Epithelial cell of prostate (primary cell): ENCODE data around the gene PHGDH.
"Not testable (repeated sequence)": the region's sequence is repeated elsewhere in the genome, so short reads cannot be mapped to it uniquely, and the experiment has no call there.

Source experiments
- DNase-seq: peaks from one replicate; pipeline ENCODE4 v3.0.0-alpha.2; 2011; ENCODE audit warnings: low read depth, low spot score
- H3K27ac ChIP-seq: fragments of 450-650 bp; 2 replicates; pipeline ENCODE4 v1.5.1; 2017; ENCODE audit warnings: mild to moderate bottlenecking

Gene PHGDH

DNA sequence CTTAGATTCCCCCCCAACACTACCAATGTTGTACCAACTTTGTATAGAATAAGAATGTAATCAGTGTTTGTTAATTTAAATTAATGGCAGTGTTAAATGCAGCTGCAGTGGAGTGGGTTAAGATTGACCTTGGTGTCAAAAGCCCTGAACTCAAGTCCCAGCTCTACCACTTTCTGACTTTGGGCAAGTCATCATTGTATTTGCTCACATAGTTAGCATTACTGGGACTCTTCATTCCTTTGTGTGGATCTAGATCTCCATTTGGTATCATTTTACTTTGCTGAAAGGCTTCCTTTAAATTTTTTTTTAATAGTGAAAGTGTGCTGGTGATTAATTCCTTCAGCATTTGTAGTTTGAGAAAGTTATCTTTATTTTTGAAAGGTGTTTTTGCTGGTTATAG, 22.2 kb upstream of the PHGDH start:
- DNase-seq, result no peak
- H3K27ac ChIP-seq, result no peak overlapping the region

DNA sequence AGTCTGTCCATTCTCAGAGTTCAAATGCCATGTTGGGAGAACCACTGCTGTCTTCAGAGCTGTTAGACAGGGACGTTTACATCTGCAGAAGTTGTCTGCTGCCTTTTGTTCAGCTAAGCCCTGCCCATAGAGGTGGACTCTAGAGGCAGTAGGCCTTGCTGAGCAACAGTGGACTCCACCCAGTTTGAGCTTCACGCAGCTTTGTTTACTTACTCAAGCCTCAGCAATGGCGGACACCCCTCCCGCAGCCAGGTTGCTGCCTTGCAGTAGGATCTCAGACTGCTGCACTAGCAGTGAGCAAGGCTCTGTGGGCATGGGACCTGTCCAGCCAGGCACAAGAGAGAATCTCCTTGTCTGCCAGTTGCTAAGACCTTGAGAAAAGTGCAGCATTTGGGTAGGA, 14.9 kb upstream of the PHGDH start:
- not testable (repeated sequence) for H3K27ac ChIP-seq, DNase-seq

DNA sequence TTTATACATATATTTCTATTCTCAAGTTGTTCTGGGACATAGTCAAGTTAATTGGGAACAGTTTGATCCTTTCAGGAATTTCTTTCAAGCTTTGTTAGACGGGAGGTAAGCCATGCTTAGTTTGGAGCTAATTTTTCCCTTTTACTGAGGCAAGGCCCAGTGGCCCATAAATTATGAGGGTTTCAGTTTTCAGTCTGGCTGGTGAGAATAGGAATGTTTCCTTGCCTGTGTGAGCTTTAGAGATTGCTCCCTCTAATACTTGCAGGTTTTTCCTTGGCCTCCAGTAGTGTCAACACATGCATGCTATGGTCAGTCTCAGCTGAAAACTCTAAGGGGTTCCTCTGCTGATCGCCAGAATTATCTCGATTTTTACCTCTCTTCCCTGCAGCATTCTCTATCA, 14.1 kb upstream of the PHGDH start:
- DNase-seq, result no peak
- H3K27ac ChIP-seq, result no peak overlapping the region

DNA sequence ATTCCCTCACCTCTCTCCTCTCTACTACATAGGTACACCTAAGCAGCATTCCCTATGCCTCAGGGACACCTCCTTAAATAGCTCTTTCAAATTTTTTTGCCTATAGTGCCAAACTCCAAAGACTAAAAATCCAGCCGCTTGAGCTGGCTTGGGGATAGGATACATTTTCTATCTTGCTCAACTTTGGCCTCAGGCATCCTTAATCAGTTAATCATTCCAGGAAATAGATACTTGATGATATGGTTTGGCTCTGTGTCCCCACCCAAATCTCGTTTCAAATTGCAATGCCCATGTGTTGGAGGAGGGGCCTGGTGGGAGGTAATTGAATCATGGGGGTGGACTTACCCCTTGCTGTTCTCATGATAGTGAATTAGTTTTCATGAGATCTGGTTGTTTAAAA, 11.4 kb upstream of the PHGDH start:
- no peak for DNase-seq
- peak overlapping the region; percentile 48 for H3K27ac ChIP-seq

DNA sequence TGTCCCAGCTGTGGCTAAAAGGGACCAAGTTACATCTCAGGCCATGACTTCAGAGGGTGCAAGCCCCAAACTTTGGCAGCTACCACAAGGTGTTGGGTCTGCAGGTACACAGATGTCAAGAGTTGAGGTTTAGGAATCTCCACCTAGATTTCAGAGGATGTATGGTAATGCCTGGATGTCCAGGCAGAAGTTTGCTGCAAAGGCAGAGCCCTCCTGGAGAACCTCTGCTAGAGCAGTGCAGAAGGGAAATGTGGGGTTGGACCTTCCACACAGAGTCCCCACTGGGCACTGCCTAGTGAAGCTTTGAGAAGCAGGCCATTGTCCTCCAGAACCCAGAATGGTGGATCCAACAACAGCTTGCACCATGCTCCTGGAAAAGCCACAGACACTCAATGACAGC, 10.1 kb upstream of the PHGDH start:
- no peak overlapping the region for H3K27ac ChIP-seq
- DNase-seq, result no peak

DNA sequence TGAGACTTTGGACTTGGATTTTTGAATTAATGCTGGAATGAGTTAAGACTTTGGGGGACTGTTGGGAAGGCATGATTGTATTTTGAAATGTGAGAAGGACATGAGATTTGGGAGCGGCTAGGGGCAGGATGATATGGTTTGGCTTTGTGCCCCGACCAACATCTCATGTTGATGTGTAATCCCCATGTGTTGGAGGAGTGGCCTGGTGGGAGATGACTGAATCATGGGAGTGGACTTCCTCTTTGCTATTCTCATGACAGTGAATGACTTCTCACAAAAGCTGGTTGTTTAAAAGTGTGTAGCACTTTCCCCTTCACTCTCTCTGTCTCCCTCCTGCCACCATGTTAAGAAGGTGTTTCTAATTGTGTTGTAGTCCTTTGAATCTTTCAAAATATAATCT, 9.3 kb upstream of the PHGDH start:
- peak; percentile 87 for DNase-seq
- H3K27ac ChIP-seq, result peak overlapping the region; percentile 48

DNA sequence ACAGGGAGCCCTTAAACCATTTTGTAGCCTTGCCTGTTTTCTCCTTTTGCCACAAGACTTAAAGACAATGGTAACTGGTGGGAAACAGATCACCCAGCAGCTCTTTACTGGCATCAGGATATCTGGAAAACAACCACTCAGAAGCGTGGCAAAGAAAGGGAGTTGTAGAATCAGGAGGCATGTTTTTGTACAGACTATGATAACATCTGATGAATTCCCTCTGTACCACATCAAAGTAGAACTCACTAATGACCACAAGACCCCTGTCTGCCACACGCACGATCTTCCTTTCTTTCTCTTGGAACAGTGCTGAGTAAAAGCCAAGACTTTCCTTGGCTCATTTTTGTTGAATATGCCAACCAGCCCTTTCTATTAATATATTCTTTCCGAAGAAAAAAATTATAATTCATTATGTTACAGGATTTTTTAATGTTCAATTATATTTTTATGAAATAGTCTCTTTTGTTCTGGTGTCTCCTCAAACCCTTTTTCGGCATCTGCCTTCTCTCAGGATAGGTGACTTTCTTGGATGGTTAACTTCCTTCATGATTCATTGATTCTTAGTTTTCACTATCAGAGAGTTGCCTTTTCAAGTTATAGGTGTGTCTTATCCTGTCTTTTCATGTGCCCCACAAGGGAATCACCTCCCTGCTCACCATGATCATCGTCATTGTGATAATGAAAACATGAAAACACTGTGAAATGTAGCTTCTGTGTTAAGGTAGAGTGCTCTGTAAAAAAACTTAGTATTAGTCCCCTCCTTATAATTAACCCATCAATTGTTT, 7.9 kb upstream of the PHGDH start:
- DNase-seq, result no peak
- H3K27ac ChIP-seq, result no peak overlapping the region

DNA sequence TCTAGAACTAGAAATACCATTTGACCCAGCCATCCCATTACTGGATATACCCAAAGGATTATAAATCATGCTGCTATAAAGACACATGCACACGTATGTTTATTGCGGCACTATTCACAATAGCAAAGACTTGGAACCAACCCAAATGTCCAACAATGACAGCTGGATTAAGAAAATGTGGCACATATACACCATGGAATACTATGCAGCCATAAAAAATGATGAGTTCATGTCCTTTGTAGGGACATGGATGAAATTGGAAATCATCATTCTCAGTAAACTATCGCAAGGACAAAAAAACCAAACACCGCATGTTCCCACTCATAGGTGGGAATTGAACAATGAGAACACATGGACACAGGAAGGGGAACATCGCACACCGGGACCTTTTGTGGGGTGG, 5.1 kb upstream of the PHGDH start:
- not testable (repeated sequence) for H3K27ac ChIP-seq

DNA sequence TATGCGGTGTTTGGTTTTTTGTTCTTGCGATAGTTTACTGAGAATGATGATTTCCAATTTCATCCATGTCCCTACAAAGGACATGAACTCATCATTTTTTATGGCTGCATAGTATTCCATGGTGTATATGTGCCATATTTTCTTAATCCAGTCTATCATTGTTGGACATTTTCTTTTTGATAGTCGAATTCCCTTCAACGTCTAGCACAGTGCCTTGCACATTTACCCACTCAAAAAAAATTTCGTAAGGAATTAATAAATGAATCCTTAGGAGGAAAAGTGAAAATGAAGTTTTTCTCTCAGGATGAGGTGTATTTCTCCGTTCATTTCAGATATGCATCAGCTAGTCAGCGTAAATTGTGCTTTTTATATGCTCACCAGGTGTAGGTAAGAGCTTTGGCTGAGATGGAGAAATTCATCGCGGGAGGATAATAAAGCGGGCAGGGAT, 354 bp upstream of the PHGDH start:
- H3K27ac ChIP-seq, result peak overlapping the region; percentile 79
- not testable (repeated sequence) for DNase-seq

More for the DNA sequence above, 5.1 kb upstream of the PHGDH start:
- not testable (repeated sequence) for DNase-seq

DNA sequence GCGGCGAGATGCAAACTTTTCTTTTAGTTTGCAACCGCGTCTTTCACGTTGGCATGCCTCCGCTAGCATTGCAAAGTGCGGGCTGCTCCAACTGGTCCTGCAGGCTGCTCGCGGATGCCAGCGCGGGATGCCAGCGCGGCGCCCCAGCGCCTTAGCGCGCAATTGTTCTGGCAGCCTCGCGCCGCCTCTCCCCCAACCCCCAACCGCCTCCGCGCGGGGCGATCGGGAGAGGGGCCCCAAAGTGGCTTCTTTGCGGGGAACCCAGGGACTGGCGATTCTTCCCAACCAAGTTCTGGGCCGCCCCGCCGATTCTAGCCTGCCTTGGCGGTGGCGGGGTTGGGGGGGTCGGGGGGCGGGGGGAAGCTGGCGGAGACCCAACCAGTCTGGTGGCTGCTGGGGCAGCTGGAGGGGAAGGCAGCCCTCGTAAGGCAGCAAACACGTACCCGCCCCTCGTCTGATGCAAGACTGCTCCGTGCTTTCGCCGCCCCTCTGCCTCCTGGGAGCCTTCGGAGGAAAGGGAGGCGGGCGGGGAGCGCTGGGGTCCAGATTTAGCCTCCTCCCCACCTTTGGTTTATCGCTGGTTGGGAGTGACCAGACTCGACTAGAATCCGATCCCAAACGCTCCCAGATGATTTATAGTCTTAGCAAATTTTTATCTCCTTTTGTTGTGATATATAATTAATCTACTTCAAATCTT, 756 bp downstream of the PHGDH start:
- H3K27ac ChIP-seq, result peak overlapping the region; percentile 79
- no peak for DNase-seq

DNA sequence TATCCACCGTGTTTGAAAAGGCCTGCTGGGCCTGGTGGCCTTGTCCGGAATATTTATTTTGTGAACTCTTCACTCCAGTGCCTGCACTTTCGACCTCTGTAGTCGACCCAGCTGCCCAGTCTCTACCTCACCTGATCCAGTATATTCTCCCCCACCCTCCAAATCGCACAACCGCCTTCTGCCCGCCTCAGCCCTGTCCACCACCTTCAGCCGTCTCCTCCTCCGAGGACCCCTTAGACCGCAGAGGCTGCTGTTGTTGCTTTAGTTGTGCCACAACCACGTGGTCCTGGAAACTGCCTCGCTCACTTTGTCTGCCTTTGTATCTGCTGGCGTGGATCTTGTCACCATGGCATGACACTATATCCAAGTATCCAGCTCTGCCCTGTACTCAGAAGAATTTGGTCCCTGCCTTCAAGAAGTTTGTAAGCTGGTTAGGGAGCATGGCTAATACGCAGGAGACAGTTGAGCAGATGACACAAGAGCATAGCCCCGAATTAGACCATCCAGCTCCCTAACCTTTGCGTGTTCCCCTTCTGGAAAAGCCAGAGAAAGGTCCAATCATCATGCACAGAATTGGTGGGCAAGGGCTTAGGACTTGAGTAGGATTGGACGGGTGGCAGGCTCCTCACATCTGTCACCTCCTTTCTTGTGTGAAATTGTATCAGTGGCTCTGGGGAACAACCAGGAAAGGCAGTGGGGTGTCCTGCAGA, 1.5 kb downstream of the PHGDH start:
- H3K27ac ChIP-seq, result peak overlapping the region; percentile 79
- DNase-seq, result no peak

DNA sequence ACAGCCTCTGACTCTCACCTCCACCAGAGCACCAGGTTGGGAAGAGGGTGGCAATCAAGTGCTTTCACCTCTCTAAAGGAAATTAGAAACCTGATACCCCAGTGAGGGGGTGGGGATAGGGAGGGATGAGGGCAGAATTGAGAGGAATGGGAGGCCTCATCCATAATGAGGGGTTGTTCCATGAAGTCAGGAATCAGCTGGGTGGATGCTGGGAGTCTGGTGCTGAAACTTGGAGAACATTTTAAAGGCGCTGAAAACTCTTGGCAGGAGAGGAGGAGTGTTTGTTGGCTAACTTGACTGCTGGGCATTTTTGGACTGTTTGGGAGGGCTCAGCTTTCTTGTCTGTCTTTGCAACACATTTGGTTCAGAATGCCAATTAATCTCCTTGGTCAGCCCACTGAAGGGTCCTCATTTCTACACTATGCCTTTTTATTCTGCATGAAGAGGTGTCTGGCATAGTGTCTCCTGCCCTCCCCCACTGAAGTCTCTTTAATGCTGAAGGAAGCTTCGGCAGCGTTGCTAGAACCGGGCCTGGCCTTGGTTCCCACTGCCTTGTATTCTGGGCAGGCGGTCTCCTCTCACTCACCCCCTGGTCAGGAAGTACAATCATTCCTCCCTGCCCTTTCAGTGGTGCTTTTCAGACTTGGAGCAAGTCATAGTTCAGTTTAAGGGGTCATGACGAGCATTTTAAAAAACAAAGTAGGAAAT, 2.2 kb downstream of the PHGDH start:
- H3K27ac ChIP-seq, result peak overlapping the region; percentile 79
- no peak for DNase-seq

DNA sequence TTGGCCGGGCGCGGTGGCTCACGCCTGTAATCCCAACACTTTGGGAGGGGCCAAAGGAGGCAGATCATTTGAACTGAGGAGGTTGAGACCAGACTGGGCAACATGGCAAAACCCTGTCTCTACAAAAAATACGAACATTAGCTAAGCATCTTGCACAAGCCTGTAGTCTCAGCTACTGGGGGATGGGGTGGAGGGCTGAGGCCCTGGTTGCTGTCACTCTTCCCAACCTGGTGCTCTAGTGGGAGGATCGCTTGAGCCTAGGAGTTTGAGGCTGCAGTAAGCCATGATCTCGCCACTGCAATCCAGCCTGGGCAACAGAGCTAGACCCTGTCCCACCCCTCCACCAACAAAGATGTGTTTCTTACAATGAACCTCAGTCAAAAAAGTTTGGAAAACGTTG, 2.8 kb downstream of the PHGDH start:
- DNase-seq, result no peak
- H3K27ac ChIP-seq, result no peak overlapping the region

DNA sequence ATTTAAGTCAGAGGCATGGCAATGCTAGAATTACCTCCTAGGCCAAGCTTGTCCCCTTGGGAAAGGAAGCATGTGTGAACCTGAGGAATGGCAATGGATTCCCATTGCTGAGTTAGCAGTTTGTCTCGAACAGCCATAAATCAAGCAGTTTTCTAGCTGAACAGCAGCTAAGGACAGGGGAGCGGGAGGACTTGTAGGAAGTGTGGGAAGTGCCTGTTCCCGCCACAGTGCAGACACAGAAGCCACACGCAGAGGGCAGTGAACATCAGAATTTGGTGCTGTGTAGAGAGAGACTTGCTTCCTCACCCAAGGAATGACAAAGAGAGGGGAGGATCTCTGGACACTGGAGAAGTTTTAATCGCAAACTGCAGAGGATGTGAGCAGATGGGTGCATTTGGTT, 3.8 kb downstream of the PHGDH start:
- H3K27ac ChIP-seq, result no peak overlapping the region
- DNase-seq, result no peak

DNA sequence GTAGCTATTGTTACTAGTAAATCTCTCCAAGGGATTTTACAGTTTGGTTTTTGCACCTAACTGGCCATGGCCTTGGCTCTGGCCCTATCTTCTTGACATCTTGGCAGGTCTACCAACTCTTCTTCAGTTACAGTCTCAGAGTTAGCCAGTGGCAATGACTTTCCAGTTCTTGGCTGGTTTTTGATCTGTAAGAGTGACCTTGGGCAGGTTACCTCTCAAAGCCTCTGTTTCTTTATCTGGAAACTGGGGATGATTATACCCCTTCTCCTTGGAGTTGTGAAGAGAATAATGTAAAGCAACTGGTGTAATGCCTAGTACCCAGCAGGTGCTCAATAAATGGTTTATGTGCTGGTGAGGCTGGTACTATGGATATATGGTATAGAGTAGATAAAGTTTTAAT, 6.7 kb downstream of the PHGDH start:
- no peak for DNase-seq
- H3K27ac ChIP-seq, result no peak overlapping the region

DNA sequence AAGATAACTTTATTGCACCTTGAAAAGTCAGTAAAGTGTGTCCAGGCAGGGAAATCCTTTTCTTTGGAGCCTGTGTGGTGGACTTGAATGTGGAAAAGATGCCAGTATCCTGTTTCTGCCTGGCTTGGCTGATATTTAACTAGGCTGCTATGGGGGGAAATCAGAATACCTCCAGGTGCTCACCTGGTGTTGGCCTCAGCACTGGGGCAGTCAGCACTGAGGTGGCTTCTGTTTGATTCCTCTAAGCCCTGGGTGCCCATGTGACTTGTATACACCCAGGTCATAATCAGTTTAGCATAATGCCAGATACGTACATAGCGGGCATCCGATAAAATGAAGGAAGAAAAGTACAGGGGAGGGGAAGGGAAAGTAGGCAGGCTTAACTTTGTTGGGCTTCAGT, 7.2 kb downstream of the PHGDH start:
- no peak for DNase-seq
- no peak overlapping the region for H3K27ac ChIP-seq

DNA sequence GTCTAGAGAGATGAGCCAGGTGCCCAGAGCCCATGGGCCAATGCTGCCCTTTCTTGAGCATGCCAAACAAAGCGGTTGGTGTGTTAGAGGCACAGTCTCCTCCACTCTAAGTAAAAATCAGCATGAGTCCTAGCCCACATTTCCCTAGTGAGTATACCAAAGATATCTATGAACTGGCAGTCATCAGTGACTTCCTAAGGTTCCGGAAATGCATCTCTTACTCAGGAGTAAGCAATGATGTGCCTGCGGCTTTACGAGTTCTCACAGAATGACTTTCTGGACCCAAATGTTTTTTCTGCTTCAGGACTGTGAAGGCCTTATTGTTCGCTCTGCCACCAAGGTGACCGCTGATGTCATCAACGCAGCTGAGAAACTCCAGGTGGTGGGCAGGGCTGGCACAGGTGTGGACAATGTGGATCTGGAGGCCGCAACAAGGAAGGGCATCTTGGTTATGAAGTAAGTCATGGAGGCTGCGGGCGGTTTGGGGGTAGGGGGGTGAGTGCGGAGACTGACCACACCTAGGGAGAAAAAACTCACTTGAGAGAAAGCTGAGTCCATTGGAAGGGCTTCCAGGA, 9.2 kb downstream of the PHGDH start:
- no peak overlapping the region for H3K27ac ChIP-seq
- DNase-seq, result no peak

DNA sequence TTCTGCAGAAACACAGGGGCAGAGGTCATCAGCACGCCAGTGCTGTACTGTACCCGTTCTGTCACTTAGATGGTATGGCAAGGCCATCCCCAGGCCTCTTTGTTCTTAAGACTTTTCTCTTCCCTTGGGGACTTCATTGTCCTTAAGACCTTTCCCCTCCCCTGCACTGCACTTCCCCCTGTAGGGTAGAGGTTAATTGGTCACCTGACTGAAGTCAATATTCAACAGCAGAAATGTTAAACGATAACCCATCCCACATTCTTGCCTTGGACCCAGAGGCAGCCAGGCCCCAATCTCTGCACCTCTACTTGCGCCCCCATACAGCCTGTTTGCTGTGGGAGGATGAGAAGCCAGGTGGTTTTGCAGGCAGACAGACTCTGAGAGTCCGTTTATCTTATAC, 10.2 kb downstream of the PHGDH start:
- DNase-seq, result no peak
- H3K27ac ChIP-seq, result no peak overlapping the region

DNA sequence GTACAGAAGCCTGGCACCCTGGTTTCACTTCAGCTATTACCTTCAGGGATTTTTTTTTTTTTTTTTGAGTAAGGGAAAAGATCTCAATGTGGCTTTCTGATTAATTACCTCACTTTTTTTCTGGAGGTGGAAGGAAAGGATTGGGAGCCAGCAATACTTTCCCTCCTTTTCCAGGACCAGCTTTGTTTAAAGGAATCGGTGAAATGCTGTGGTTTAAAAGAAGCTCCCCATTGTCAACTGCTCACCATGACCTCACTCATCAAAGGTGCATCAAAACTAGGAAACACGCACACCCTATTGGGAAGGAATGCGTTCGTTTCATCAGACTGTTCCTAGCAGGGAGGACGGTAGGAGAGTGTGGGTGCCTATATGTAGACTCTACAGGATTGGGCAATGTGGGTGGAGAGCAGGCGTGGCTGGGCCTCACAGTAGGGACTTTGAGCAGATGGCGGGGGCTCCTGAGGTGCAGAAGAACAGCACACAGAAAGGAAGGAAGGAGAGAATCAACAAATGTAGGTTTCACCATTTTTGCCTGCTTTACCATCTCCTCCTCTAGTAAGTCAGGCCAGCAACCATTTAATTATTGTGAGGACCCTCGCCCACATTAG, 13.0 kb downstream of the PHGDH start:
- H3K27ac ChIP-seq, result no peak overlapping the region
- DNase-seq, result no peak

DNA sequence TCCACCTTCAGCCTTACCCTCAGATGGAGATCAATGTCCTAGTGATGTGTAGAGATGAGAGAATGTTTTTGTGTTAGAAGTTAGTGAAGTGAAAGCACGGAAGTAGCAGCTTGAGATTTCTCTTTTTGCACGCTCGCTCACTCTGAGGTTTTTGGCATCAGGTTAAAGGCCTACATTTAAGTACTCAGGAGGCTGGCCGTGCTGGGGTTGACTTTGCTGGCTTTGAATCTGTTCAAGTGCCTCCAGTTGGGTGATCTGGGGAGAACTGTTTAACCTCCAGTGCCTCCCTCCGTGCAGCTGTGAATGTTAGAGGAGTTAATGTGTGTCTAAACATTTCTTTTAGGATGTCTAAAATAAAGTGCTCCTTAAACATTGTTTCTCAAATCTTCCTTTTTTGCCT, 13.9 kb downstream of the PHGDH start:
- DNase-seq, result no peak
- no peak overlapping the region for H3K27ac ChIP-seq
